Right hindlimb (tissue), 1 donor: ENCODE data around the gene FHIP1A.
"Not testable (repeated sequence)": the region's sequence is repeated elsewhere in the genome, so short reads cannot be mapped to it uniquely, and the experiment has no call there.

Experiments used
- DNase-seq: peaks from one replicate; pipeline ENCODE4 v3.0.0-alpha.2; 2018

The FHIP1A gene

GRCh38 chr4:151408630-151409469, at the start of gene FHIP1A:
Gene FHIP1A, plus strand, starts transcription at chr4:151409176. Its CDS starts 157,084 bp downstream, at chr4:151566260.
- peak; percentile 85 for DNase-seq

GRCh38 chr4:151359576-151359975, 49.4 kb upstream of the FHIP1A start:
- DNase-seq, result peak; percentile 31

- no peak for DNase-seq
Measured at GRCh38 chr4:151361126-151361525, 47.9 kb upstream of the FHIP1A start.

GRCh38 chr4:151361966-151362365, 47.0 kb upstream of the FHIP1A start:
- no peak for DNase-seq

GRCh38 chr4:151362404-151363164, 46.4 kb upstream of the FHIP1A start:
- peak; percentile 84 for DNase-seq

GRCh38 chr4:151376540-151376939, 32.4 kb upstream of the FHIP1A start:
- no peak for DNase-seq

- no peak for DNase-seq
Measured at GRCh38 chr4:151389311-151389710, 19.7 kb upstream of the FHIP1A start.

GRCh38 chr4:151389799-151390198, 19.2 kb upstream of the FHIP1A start:
- not testable (repeated sequence) for DNase-seq

- no peak for DNase-seq
Measured at GRCh38 chr4:151395873-151396272, 13.1 kb upstream of the FHIP1A start.

GRCh38 chr4:151400343-151400742, 8.6 kb upstream of the FHIP1A start:
- DNase-seq, result no peak

GRCh38 chr4:151401739-151402138, 7.2 kb upstream of the FHIP1A start:
- no peak for DNase-seq

GRCh38 chr4:151402145-151402865, 6.7 kb upstream of the FHIP1A start:
- DNase-seq, result no peak

GRCh38 chr4:151403656-151404055, 5.3 kb upstream of the FHIP1A start:
- DNase-seq, result no peak

GRCh38 chr4:151404802-151405201, 4.2 kb upstream of the FHIP1A start:
- DNase-seq, result not testable (repeated sequence)

GRCh38 chr4:151407018-151407417, 2.0 kb upstream of the FHIP1A start:
- no peak for DNase-seq

- peak; percentile 36 for DNase-seq
Measured at GRCh38 chr4:151407466-151408379, 1.3 kb upstream of the FHIP1A start.

- no peak for DNase-seq
Measured at GRCh38 chr4:151408380-151408629, 671 bp upstream of the FHIP1A start.

- DNase-seq, result peak; percentile 32
Measured at GRCh38 chr4:151409470-151410313, 716 bp downstream of the FHIP1A start.

- DNase-seq, result no peak
Measured at GRCh38 chr4:151415978-151416377, 7.0 kb downstream of the FHIP1A start.

- DNase-seq, result no peak
Measured at GRCh38 chr4:151417164-151417571, 8.2 kb downstream of the FHIP1A start.

GRCh38 chr4:151417766-151418376, 8.9 kb downstream of the FHIP1A start:
- no peak for DNase-seq
